NCI-H2196 treated with DMSO at 0.1 percent for 48 hours (cell line): ENCODE measurements around the gene BANF1.
A peak's percentile ranks its signal among the peaks of the same experiment; 100 is the strongest.

Source experiments
- DNase-seq: peaks from one replicate; lab custom pipeline; 2025; ENCODE audit not compliant: unreplicated experiment; lab: John Stamatoyannopoulos, UW

Gene BANF1, protein sequence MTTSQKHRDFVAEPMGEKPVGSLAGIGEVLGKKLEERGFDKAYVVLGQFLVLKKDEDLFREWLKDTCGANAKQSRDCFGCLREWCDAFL

GRCh38 chr11:66001942-66002647, at the start of gene BANF1, which contains the start of gene EIF1AD:
TSS of gene BANF1 (plus strand) at chr11:66002503. CDS start at chr11:66003251, 748 bp downstream.
TSS of gene EIF1AD (minus strand) at chr11:66002157. CDS start at chr11:66000389, 1,768 bp downstream.
- peak; percentile 99 for DNase-seq

DNA sequence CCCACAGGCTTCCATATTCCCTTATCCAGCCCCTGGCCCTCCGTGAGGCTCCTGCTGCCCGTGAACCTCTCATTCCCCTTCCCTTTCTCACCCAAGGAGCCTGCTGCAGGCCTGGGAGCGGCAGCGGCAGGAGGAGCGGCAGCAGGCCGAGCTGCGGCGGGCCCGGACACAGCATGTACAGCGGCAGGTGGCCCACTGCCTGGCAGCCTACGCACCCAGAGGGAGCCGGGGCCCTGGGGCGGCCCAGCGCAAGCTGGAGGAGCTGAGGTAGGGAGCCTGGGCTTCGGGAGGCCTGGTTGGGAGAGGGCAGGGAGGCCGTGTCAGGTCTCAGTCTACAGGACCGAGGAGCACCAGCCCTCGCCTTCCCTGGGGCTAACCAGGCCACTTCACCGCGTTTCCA, 48.8 kb upstream of the BANF1 start:
- no peak for DNase-seq

GRCh38 chr11:65954771-65955170, 47.5 kb upstream of the BANF1 start:
- DNase-seq, result no peak

GRCh38 chr11:65958291-65958690, 44.0 kb upstream of the BANF1 start:
- DNase-seq, result no peak

GRCh38 chr11:65958774-65959420, 43.4 kb upstream of the BANF1 start:
- DNase-seq, result no peak

DNA sequence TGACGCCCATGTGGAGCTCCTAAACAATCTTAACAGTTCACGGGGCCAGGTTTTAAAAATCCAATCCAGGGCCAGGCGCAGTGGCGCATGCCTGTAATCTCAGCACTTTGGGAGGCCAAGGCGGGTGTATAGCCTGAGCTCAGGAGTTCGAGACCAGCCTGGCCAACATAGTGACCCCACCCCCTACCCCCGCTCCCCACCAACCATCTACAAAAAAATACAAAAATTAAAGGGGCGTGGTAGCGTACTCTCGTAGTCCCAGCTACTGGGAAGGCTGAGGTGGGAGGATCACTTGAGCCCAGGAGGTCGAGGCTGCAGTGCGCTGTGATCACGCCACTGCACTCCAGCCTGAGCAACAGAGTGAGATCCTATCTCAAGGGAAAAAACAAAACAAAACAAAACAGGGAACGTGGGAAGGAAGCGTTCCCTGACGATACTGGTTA, 41.5 kb upstream of the BANF1 start:
- DNase-seq, result no peak

- DNase-seq, result peak; percentile 98
Measured at GRCh38 chr11:65961267-65962140, 40.8 kb upstream of the BANF1 start, which contains the start of gene SART1. TSS of gene SART1 (plus strand) at chr11:65961734. CDS start at chr11:65961781, 47 bp downstream.

GRCh38 chr11:65962141-65962564, 40.1 kb upstream of the BANF1 start:
- DNase-seq, result no peak

DNA sequence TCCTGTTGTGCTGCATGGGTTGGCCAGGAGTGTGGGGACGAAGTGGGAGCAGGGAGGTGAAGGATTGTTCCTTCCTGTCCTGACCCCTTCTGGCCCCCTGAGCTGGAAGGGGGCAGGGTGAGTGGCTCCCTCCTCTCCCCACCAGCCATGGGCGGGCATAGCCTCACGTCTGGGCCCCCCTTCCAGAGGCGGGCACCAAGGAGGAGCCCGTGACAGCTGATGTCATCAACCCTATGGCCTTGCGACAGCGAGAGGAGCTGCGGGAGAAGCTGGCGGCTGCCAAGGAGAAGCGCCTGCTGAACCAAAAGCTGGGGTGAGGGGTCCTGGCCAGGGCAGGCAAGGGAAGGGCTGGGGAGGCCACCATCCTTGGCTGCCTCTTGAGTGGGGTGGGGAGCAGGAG, 37.4 kb upstream of the BANF1 start:
- DNase-seq, result no peak

GRCh38 chr11:65965986-65966762, 36.1 kb upstream of the BANF1 start:
- DNase-seq, result no peak

- DNase-seq, result no peak
Measured at GRCh38 chr11:65967329-65967934, 34.9 kb upstream of the BANF1 start.

- DNase-seq, result no peak
Measured at GRCh38 chr11:65968600-65969482, 33.5 kb upstream of the BANF1 start.

- no peak for DNase-seq
Measured at GRCh38 chr11:65972116-65972515, 30.2 kb upstream of the BANF1 start.

DNA sequence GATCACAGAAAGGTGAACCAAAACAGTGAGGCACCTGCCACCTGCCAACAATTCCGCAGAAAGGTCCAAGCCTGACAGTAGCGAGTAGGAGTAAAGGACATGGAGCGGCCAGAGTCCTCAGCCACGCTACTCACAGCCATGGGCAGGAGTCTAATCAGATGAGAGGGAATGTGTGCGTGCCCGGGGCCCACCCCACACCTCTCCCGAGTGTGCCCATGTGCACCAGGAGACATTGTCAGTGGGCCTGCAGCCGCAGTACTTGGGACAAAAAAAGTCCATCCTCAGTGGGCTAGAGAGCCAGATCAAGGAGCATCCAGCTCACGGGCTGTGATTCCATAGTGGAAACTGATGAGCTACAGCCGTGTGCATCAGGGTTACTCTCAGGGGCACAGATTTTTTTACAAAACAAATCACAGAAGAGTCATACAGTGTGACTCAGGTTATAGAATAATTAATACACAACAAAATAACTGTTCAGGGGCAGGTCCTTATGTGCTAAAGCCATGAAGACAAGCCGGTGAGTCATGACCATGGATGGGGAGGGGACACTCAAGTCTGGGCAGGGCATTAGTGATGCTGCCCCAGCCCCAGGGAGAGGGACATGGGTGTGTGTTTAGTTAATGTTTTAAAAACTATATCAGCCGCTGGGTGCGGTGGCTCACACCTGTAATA, 28.7 kb upstream of the BANF1 start:
- DNase-seq, result no peak

DNA sequence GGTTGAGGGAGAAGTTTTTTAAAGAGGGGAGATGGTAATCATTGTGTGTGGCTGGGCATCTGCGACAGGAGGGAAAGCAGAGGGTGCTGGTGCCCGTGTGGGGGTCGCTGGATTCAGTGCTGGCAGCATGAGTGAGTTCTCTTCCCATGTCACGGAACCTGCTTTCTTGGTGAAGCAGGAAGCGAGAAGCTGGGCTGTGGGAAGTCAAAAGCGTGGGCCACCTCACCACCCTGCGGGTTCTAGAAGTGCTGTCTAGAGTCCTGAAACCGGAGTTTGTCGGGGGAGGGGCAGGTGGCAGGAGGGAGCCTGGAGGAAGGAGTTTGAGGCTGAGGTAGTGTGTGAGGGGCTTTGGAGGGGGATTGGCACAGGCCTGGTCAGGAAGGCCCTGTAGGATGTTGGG, 26.5 kb upstream of the BANF1 start:
- no peak for DNase-seq

DNA sequence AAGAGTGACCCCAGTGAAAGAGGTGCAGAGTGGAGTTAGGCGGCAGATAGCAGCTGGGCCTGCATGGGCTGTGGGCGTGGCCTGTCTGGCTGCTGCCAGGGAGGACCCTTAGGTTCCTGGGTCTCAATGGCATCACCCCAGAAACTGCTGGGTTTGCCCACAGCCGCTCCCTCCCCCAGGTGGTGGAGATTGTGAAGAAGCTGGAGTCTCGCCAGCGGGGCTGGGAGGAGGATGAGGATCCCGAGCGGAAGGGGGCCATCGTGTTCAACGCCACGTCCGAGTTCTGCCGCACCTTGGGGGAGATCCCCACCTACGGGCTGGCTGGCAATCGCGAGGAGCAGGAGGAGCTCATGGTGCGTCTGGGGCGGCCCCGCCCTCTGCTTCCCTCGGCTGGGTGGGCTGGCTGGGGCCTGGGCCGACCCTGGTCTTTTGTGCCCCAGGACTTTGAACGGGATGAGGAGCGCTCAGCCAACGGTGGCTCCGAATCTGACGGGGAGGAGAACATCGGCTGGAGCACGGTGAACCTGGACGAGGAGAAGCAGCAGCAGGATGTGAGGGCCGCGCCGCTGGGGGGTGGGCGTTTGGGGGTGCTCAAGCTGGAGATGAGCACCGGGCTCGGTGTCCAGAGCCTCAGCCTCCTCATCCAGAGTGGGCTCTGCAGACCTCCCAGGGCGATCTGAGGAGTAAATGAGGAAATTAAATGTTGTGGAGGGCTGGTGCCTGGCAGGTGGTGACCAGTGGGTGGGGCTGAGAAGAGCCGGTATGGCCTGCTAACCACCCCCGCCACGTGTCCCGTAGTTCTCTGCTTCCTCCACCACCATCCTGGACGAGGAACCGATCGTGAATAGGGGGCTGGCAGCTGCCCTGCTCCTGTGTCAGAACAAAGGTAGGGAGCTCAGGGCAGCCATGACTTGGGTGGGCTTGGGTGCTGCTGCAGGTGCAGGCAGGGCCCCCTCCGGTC, 25.8 kb upstream of the BANF1 start:
- DNase-seq, result no peak

GRCh38 chr11:65977621-65978390, 24.5 kb upstream of the BANF1 start:
- no peak for DNase-seq
